Osteocyte (in vitro differentiated cells): ENCODE data around the gene PHETA1. TPM values are rescaled to one million over a fixed set of nuclear protein-coding genes. Genes with fewer than 3 reads are reported as not detected.

Experiments
- DNase-seq: peaks from one replicate; pipeline ENCODE4 v3.0.0; 2021; ENCODE audit warnings: mixed read lengths; ENCODE audit not compliant: unreplicated experiment; ENCODE audit errors: extremely low spot score
- H3K27ac Mint-ChIP-seq: one replicate; pipeline ENCODE4 v1.8.0; 2021; ENCODE audit warnings: mild to moderate bottlenecking, mixed read lengths; ENCODE audit not compliant: unreplicated experiment
- H3K27me3 Mint-ChIP-seq: one replicate; pipeline ENCODE4 v1.8.0; 2021; ENCODE audit warnings: mixed read lengths; ENCODE audit not compliant: unreplicated experiment
- H3K36me3 Mint-ChIP-seq: one replicate; pipeline ENCODE4 v1.8.0; 2021; ENCODE audit warnings: mixed read lengths; ENCODE audit not compliant: unreplicated experiment
- H3K4me1 Mint-ChIP-seq: one replicate; pipeline ENCODE4 v1.8.0; 2021; ENCODE audit warnings: mixed read lengths; ENCODE audit not compliant: unreplicated experiment
- H3K4me3 Mint-ChIP-seq: one replicate; pipeline ENCODE4 v1.8.0; 2021; ENCODE audit warnings: mild to moderate bottlenecking, moderate library complexity, mixed read lengths; ENCODE audit not compliant: unreplicated experiment
- H3K9me3 Mint-ChIP-seq: one replicate; pipeline ENCODE4 v1.8.0; 2021; ENCODE audit warnings: mixed read lengths; ENCODE audit not compliant: unreplicated experiment
- total RNA-seq: library from RNA; stranded (reverse); gene quantifications from 2 replicates; pipeline ENCODE4 v1.2.1, GENCODE V29; 2021
- TF ChIP-seq, protein P1 (sequence below): fragments of 200-600 bp; sonication (generic); IDR thresholded peaks from 2 replicates; pipeline ENCODE4 v1.5.0; 2021; ENCODE audit warnings: antibody characterized with exemption, mild to moderate bottlenecking, moderate library complexity

PHETA1 gene
- total RNA-seq, 1 donor from 2014 or later, result 13.6 TPM

GRCh38 chr12:111328138-111328537 lies 40.8 kb downstream of the PHETA1 start:
- peaks cover 4% of the 10 kb centered on the region for H3K27me3 Mint-ChIP-seq
- H3K27ac Mint-ChIP-seq, result no peak overlapping the region
- no peak for DNase-seq
- TF ChIP-seq, protein P1, sequence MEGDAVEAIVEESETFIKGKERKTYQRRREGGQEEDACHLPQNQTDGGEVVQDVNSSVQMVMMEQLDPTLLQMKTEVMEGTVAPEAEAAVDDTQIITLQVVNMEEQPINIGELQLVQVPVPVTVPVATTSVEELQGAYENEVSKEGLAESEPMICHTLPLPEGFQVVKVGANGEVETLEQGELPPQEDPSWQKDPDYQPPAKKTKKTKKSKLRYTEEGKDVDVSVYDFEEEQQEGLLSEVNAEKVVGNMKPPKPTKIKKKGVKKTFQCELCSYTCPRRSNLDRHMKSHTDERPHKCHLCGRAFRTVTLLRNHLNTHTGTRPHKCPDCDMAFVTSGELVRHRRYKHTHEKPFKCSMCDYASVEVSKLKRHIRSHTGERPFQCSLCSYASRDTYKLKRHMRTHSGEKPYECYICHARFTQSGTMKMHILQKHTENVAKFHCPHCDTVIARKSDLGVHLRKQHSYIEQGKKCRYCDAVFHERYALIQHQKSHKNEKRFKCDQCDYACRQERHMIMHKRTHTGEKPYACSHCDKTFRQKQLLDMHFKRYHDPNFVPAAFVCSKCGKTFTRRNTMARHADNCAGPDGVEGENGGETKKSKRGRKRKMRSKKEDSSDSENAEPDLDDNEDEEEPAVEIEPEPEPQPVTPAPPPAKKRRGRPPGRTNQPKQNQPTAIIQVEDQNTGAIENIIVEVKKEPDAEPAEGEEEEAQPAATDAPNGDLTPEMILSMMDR, result no peak
- H3K36me3 Mint-ChIP-seq, result no peaks in the 10 kb centered on the region
- H3K4me3 Mint-ChIP-seq, result no peak overlapping the region
- H3K4me1 Mint-ChIP-seq, result no peaks in the 10 kb centered on the region
- H3K9me3 Mint-ChIP-seq, result no peaks in the 10 kb centered on the region

GRCh38 chr12:111327474-111327873 lies 41.4 kb downstream of the PHETA1 start:
- no peaks in the 10 kb centered on the region for H3K9me3 Mint-ChIP-seq
- H3K27ac Mint-ChIP-seq, result no peak overlapping the region
- TF ChIP-seq, protein P1, result no peak
- peaks cover 2% of the 10 kb centered on the region for H3K27me3 Mint-ChIP-seq
- H3K4me1 Mint-ChIP-seq, result no peaks in the 10 kb centered on the region
- H3K4me3 Mint-ChIP-seq, result no peak overlapping the region
- no peak for DNase-seq
- no peaks in the 10 kb centered on the region for H3K36me3 Mint-ChIP-seq

GRCh38 chr12:111322336-111323250 lies 46.3 kb downstream of the PHETA1 start:
- Mint-ChIP-seq H3K4me3 (no peak overlapping the region), H3K27me3 (peaks cover 2% of the 10 kb centered on the region), H3K36me3 (no peaks in the 10 kb centered on the region), H3K9me3 (no peaks in the 10 kb centered on the region), H3K27ac (no peak overlapping the region), H3K4me1 (no peaks in the 10 kb centered on the region)
- DNase-seq, result no peak
- TF ChIP-seq, protein P1, result no peak

DNA sequence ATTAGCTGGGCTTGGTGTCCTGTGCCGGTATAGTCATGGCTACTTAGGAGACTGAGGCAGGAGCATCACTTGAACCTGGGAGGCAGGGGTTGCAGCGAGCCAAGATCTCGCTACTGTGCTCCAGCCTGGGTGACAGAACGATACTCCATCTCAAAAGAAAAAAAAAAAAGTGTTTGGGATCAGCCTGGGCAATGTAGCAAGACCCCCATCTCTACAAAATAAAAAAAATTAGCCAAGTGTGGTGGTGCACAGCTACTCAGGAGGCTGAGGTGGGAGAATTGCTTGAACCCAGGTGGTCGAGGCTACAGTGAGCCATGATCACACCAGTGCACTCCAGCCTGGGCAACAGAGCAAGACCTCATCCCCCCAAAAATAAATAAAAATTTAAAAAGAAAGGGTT lies 47.6 kb downstream of the PHETA1 start:
- peaks cover 12% of the 10 kb centered on the region for H3K27me3 Mint-ChIP-seq
- TF ChIP-seq, protein P1, result no peak
- no peak overlapping the region for H3K4me3 Mint-ChIP-seq
- no peaks in the 10 kb centered on the region for H3K4me1 Mint-ChIP-seq
- H3K36me3 Mint-ChIP-seq, result no peaks in the 10 kb centered on the region
- H3K27ac Mint-ChIP-seq, result no peak overlapping the region
- no peak for DNase-seq
- H3K9me3 Mint-ChIP-seq, result no peaks in the 10 kb centered on the region

- Mint-ChIP-seq H3K27me3 (peaks cover 15% of the 10 kb centered on the region), H3K36me3 (no peaks in the 10 kb centered on the region), H3K4me1 (no peaks in the 10 kb centered on the region), H3K4me3 (no peak overlapping the region), H3K27ac (no peak overlapping the region), H3K9me3 (no peaks in the 10 kb centered on the region)
- TF ChIP-seq, protein P1, result no peak
- DNase-seq, result no peak
These were observed 48.4 kb downstream of the PHETA1 start for GRCh38 chr12:111320258-111321050.
